Measurements from ENCODE around the gene WDR47.
A peak's percentile ranks its signal among the peaks of the same experiment; 100 is the strongest.
"Not testable (repeated sequence)": the region's sequence is repeated elsewhere in the genome, so short reads cannot be mapped to it uniquely, and the experiment has no call there.

Gene WDR47

GRCh38 chr1:109041621-109042468 lies at the start of gene WDR47:
Gene WDR47 (minus strand): TSS chr1:109042102. CDS start chr1:109023512, 18,590 bp downstream.
- ATAC-seq: peak; percentile 99 to 100

- ATAC-seq: peak; percentile 44 to 47
Measured at GRCh38 chr1:109091078-109091838, 49.4 kb upstream of the WDR47 start.

GRCh38 chr1:109090196-109091077 lies 48.5 kb upstream of the WDR47 start, which contains the start of gene TMEM167B:
Gene TMEM167B (plus strand): TSS chr1:109090764. CDS start chr1:109090873, 109 bp downstream.
- ATAC-seq: peak; percentile 92 to 94

- no peak for ATAC-seq
Measured at GRCh38 chr1:109089242-109090015, 47.5 kb upstream of the WDR47 start.

GRCh38 chr1:109084563-109085517 lies 42.9 kb upstream of the WDR47 start:
- ATAC-seq: no peak

GRCh38 chr1:109083923-109084322 lies 42.0 kb upstream of the WDR47 start:
- ATAC-seq: no peak

- no peak for ATAC-seq
Measured at GRCh38 chr1:109083501-109083900, 41.6 kb upstream of the WDR47 start.

- no peak for ATAC-seq
Measured at GRCh38 chr1:109080441-109081082, 38.7 kb upstream of the WDR47 start.

- ATAC-seq: no peak
Measured at GRCh38 chr1:109079240-109079622, 37.3 kb upstream of the WDR47 start.

- ATAC-seq: no peak
Measured at GRCh38 chr1:109078317-109078716, 36.4 kb upstream of the WDR47 start.

- peak; percentile 100 for ATAC-seq
Measured at GRCh38 chr1:109075531-109076490, 33.9 kb upstream of the WDR47 start, which contains the start of gene TAF13. Gene TAF13 (minus strand): TSS chr1:109076003. CDS start chr1:109075947, 56 bp downstream.

- ATAC-seq: no peak
Measured at GRCh38 chr1:109069294-109069693, 27.4 kb upstream of the WDR47 start.

GRCh38 chr1:109067883-109068282 lies 26.0 kb upstream of the WDR47 start:
- no peak for ATAC-seq

GRCh38 chr1:109065137-109065536 lies 23.2 kb upstream of the WDR47 start:
- ATAC-seq: no peak

GRCh38 chr1:109061183-109061582 lies 19.3 kb upstream of the WDR47 start:
- ATAC-seq: no peak

GRCh38 chr1:109060707-109061106 lies 18.8 kb upstream of the WDR47 start:
- ATAC-seq: no peak

GRCh38 chr1:109059026-109059425 lies 17.1 kb upstream of the WDR47 start:
- ATAC-seq: no peak

GRCh38 chr1:109056064-109056463 lies 14.2 kb upstream of the WDR47 start:
- ATAC-seq: no peak

- ATAC-seq: not testable (repeated sequence)
Measured at GRCh38 chr1:109052145-109052544, 10.2 kb upstream of the WDR47 start.

All from activated CD4-positive, CD25-positive, alpha-beta regulatory T cell treated with anti-CD3 and anti-CD28 coated beads, Interleukin-2, amount 50 U/mL, for 24 hours (primary cell).